ENCODE results near the gene QSOX1. TPM values are rescaled to one million over a fixed set of nuclear protein-coding genes. Genes with fewer than 3 reads are reported as not detected.

Gene QSOX1
- total RNA-seq, 4 donors from 2014 or later = 74.9 to 184 (median 107) TPM

- no peaks in the 10 kb centered on the region for H3K4me1 ChIP-seq
- 77 to 82% methylated on average over 3 of the region's 5 CpGs for WGBS, 2 donors
- no peak for DNase-seq
- TF ChIP-seq POLR2A (IDR thresholded peaks at IDR 0.05) (no peak), CTCF (IDR thresholded peaks at IDR 0.05) (no peak)
- no peaks in the 10 kb centered on the region for H3K9me3 ChIP-seq
- H3K27ac ChIP-seq = no peak overlapping the region
- intact Hi-C loops (cut with DNase I) = no loop called here
- H3K36me3 ChIP-seq = peaks cover 11 to 100% (median 25%) of the 10 kb centered on the region in 3 donors
- no peak overlapping the region for H3K4me3 ChIP-seq
- no peaks in the 10 kb centered on the region for H3K27me3 ChIP-seq
These were observed 35.4 kb downstream of the QSOX1 start for GRCh38 chr1:180190091-180190490.

GRCh38 chr1:180192172-180192571, 37.5 kb downstream of the QSOX1 start:
- WGBS, 2 donors = 81 to 87% methylated on average over 7 of the region's 7 CpGs
- intact Hi-C loops (cut with DNase I) = no loop called here
- DNase-seq = no peak

GRCh38 chr1:180193141-180194047, 38.7 kb downstream of the QSOX1 start:
- no peak for TF ChIP-seq CTCF (IDR thresholded peaks at IDR 0.05)
- TF ChIP-seq POLR2A (IDR thresholded peaks at IDR 0.05) = no peak
- no peaks in the 10 kb centered on the region for H3K9me3 ChIP-seq
- H3K27ac ChIP-seq = no peak overlapping the region
- no peaks in the 10 kb centered on the region for H3K27me3 ChIP-seq
- no peak overlapping the region for H3K4me3 ChIP-seq
- H3K4me1 ChIP-seq = peaks cover 0 to 16% (median 0%) of the 10 kb centered on the region in 3 donors
- WGBS, 2 donors = 77 to 81% methylated on average over 17 to 18 of the region's 18 CpGs
- H3K36me3 ChIP-seq = peaks cover 11 to 100% (median 17%) of the 10 kb centered on the region in 3 donors
- no peak for DNase-seq
- intact Hi-C loops (cut with DNase I) = no loop called here

More at GRCh38 chr1:180192172-180192571, 37.5 kb downstream of the QSOX1 start:
- Histone ChIP-seq H3K36me3 (peaks cover 11 to 100% (median 17%) of the 10 kb centered on the region in 3 donors), H3K27ac (no peak overlapping the region), H3K4me3 (no peak overlapping the region), H3K4me1 (peaks cover 0 to 4% (median 0%) of the 10 kb centered on the region in 3 donors), H3K27me3 (no peaks in the 10 kb centered on the region), H3K9me3 (no peaks in the 10 kb centered on the region)
- no peak for TF ChIP-seq CTCF (IDR thresholded peaks at IDR 0.05)
- TF ChIP-seq POLR2A (IDR thresholded peaks at IDR 0.05) = no peak

GRCh38 chr1:180194048-180194425, 39.4 kb downstream of the QSOX1 start:
- H3K27ac ChIP-seq = no peak overlapping the region
- no peak for DNase-seq
- WGBS, 2 donors = 100% methylated on average over 1 of the region's 14 CpGs; no CpG with 5 or more reads in 1 of the 2 donors
- peaks cover 11 to 100% (median 17%) of the 10 kb centered on the region in 3 donors for H3K36me3 ChIP-seq
- intact Hi-C loops (cut with DNase I) = no loop called here
- H3K4me3 ChIP-seq = no peak overlapping the region
- H3K9me3 ChIP-seq = no peaks in the 10 kb centered on the region
- TF ChIP-seq CTCF (IDR thresholded peaks at IDR 0.05) = no peak
- H3K27me3 ChIP-seq = no peaks in the 10 kb centered on the region
- peaks cover 0 to 20% (median 0%) of the 10 kb centered on the region in 3 donors for H3K4me1 ChIP-seq

GRCh38 chr1:180194546-180195207, 40.0 kb downstream of the QSOX1 start:
- 72 to 81% methylated on average over 5 to 17 of the region's 19 CpGs for WGBS, 2 donors
- H3K27me3 ChIP-seq = no peaks in the 10 kb centered on the region
- no peak overlapping the region for H3K27ac ChIP-seq
- peaks cover 11 to 97% (median 17%) of the 10 kb centered on the region in 3 donors for H3K36me3 ChIP-seq
- intact Hi-C loops (cut with DNase I) = no loop called here
- H3K9me3 ChIP-seq = no peaks in the 10 kb centered on the region
- no peak for DNase-seq
- no peak for TF ChIP-seq CTCF (IDR thresholded peaks at IDR 0.05)
- peaks cover 0 to 20% (median 0%) of the 10 kb centered on the region in 3 donors for H3K4me1 ChIP-seq
- no peak overlapping the region for H3K4me3 ChIP-seq
